ENCODE results near the gene ARID4B.
"Not testable (repeated sequence)": the region's sequence is repeated elsewhere in the genome, so short reads cannot be mapped to it uniquely, and the experiment has no call there.

ARID4B gene

GRCh38 chr1:235221653-235222375 lies 106.2 kb downstream of the ARID4B start:
- no peak for DNase-seq (ENCODE audit: low spot score)

- no peak for DNase-seq (ENCODE audit: low spot score)
Measured at GRCh38 chr1:235215453-235215852, 112.5 kb downstream of the ARID4B start.

GRCh38 chr1:235214962-235215361 lies 113.0 kb downstream of the ARID4B start:
- DNase-seq (ENCODE audit: low spot score): not testable (repeated sequence)

DNA sequence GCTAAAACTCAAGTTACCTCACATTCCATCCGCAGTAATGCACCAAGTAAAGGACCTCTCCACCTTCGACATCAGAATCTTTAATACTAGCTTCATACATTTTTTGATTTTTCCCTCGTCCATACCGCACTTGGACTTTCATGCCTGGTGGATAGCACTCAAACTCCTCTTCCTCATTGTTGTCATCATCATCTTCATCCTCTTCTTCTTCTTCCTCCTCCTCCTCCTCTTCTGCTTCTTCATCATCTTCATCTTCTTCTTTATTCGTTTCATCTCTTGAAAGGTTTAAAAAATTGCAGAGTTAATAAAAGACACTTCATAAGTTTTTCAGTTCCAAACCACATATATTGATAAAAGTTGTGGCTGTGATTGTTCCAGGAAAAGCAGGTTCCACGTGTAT lies 114.2 kb downstream of the ARID4B start:
- no peak for DNase-seq (ENCODE audit: low spot score)

DNA sequence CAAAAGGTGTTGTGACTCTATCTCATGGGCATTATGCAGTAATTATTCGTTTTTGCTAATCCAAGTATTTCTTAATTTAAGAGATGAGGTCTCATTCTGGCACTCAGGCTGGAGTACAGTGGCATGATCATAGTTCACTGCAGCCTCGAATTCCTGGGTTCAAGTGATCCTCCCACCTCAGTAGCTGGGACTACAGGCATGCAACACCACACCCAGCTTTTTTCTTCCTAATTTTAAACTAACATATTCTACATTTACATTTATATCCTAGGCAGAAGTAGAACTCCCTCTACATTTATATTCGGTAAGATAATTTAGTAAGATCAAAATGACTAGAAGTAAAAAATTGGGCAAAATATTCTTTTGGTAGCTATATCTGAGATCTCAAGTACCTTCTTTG lies 116.5 kb downstream of the ARID4B start:
- DNase-seq (ENCODE audit: low spot score): no peak

DNA sequence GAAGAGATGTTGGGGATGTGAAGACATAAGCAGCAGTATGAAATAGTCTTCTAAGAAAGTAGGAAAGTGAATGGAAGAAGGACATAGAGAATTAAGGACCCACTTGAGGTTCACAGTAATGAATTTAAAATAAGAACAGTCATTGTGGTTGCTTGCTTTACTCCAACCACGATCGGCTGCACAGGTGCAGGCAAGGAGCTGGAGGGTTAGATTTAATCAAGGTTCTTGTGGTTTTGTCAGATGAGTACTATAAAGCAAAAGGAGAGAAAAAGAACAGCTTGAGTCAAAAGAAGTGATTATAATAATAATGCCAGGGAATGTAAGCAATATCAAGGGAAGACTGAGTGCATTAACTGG lies 120.8 kb downstream of the ARID4B start:
- no peak for DNase-seq (ENCODE audit: low spot score)

GRCh38 chr1:235206533-235207208 lies 121.3 kb downstream of the ARID4B start:
- DNase-seq (ENCODE audit: low spot score): no peak

DNA sequence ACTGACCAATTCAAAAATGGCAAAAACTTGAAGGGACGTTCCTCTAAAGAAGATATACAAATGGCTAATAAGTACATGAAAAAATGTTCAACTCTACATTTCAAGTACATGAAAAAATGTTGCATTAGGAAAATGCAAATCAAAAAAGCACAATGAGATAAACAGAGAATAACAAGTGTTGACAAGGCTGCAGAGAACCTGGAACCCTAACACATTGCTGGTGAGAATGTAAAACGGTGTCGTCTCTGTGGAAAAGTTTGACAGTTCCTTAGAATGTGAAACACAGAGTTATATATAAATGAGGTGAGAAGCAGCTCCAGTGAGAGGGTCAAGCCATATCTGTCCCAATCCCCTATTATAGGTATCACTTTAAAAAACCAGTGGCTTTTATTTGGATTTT lies 122.3 kb downstream of the ARID4B start:
- no peak for DNase-seq (ENCODE audit: low spot score)

GRCh38 chr1:235203428-235203827 lies 124.6 kb downstream of the ARID4B start:
- DNase-seq (ENCODE audit: low spot score): no peak

- not testable (repeated sequence) for DNase-seq (ENCODE audit: low spot score)
Measured at GRCh38 chr1:235202447-235202846, 125.5 kb downstream of the ARID4B start.

- peak; percentile 43 for DNase-seq (ENCODE audit: low spot score)
Measured at GRCh38 chr1:235199441-235199840, 128.5 kb downstream of the ARID4B start.

DNA sequence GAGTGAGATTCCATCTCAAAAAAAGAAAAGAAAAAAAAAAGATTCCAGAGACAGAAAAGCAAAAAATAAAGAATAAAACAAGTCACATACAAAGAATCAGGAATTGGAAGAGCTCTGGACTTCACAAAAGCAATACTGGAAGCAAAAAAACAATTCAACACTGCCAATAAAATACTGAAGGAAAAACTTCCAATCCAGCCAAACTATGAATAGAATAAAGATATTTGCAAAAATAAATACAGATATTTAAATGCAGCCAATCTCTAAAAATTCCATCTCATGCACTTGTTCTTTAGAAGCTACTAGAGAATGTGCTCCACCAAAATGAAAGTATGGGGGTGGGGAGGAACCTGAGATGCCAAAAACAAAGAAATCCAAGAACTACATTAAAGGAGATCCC lies 137.5 kb downstream of the ARID4B start:
- DNase-seq (ENCODE audit: low spot score): no peak

GRCh38 chr1:235187316-235187715 lies 140.7 kb downstream of the ARID4B start:
- DNase-seq (ENCODE audit: low spot score): no peak

DNA sequence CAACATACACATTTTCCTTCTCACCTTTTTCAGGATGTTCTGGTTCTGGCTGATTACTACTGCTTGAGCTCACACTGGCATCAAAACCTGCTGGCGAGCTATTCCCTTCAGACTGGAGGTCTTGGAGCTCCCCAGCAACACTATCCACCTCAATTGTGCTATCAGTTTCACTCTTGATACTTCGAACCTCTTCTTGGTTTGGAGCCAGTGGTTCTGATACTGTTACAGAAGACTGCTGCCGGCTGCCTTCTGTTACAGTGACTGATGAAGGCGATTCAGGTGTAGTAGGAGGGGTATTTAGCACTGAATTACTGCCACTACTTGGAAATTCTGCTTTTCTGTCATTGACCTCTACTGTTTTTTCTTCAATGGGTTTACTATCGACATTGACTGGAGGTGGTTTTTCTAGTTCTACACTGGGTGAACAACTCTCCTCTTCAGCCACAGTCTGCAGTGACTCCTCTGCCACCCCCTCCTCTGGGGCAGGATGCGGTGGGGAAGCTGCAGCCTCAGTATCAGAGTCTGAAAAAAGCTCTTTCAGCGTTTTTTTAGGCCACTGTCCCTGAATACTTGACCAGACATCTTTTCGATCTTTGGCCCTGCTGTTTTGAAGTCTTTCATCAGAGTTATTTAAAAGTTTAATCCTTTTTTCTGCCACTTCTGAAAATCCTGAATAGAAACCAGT lies 146.3 kb downstream of the ARID4B start:
- no peak for DNase-seq (ENCODE audit: low spot score)

- no peak for DNase-seq (ENCODE audit: low spot score)
Measured at GRCh38 chr1:235180916-235181460, 147.0 kb downstream of the ARID4B start.

DNA sequence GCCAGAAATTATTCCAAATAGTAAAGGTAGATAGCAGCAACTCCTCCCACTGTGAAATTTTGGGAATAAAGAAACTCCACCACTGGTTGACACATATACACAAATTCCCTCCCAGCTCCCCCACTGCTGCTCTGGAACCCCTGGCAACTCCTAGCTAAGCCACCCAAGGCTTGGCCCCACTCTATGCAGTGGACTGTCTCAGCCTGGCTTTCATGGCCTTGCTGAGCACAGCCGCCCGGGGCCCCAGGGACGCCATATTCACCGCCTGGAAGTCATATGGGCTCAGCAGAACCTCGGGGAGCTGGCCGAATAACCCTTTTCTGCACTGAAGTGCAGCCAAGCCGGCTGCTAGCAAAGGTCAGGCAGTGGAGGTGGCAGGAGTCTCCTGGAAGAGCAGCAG lies 151.5 kb downstream of the ARID4B start:
- DNase-seq (ENCODE audit: low spot score): no peak

- no peak for DNase-seq (ENCODE audit: low spot score)
Measured at GRCh38 chr1:235169986-235170385, 158.0 kb downstream of the ARID4B start.

DNA sequence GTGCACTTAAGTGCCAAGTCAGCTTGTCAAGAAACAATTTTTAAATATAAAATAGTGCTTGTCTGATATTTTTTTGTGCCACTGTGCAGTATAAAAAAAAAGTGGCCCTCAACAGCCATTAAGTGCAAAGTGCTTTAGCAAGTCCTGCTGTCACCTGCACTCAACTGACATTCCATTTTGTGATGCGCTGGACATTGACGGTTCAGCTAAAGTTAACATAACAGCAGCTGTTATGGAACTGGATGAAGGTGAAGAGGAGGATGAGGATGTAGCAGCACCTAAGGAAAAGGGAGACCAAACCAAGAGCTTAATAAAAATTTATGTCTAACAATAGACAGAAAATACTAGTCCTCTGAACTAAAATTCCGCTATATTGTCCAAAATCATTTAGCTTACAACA lies 159.6 kb downstream of the ARID4B start:
- DNase-seq (ENCODE audit: low spot score): no peak

DNA sequence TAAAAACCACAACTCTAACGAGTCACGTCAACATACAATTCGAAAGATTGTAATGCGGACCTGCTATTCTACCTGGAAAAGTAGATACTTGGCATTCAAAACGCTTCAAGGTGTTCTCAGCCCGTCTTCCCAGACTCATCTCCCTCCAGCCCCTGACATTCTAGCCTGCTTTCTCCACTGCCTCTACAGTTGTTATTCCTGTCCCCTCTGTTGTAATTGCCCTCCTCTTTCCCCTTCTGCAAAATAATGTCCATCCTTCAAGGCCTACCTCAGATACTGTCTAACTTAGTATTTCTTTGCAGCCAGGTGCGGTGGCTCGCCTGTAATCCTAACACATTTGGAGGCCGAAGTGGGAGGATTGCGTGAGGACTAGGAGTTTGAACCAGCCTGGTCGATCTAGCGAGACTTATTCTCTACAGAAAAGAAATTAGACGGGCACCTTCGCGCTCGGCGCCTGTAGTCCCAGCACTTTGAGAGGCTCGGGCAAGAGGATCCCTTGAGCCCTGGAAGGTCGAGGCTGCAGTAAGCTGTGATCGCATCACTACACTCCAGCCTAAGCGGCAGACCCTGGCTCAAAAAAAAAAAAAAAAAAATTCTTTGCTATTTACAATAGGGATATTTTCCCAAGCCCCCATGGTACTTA lies 166.2 kb downstream of the ARID4B start:
- DNase-seq (ENCODE audit: low spot score): no peak

GRCh38 chr1:235160957-235161684 lies 166.9 kb downstream of the ARID4B start, which contains the start of gene RBM34:
Gene RBM34 (minus strand): TSS chr1:235161250. CDS start chr1:235161226, 24 bp downstream.
- peak; percentile 92 for DNase-seq (ENCODE audit: low spot score)

DNA sequence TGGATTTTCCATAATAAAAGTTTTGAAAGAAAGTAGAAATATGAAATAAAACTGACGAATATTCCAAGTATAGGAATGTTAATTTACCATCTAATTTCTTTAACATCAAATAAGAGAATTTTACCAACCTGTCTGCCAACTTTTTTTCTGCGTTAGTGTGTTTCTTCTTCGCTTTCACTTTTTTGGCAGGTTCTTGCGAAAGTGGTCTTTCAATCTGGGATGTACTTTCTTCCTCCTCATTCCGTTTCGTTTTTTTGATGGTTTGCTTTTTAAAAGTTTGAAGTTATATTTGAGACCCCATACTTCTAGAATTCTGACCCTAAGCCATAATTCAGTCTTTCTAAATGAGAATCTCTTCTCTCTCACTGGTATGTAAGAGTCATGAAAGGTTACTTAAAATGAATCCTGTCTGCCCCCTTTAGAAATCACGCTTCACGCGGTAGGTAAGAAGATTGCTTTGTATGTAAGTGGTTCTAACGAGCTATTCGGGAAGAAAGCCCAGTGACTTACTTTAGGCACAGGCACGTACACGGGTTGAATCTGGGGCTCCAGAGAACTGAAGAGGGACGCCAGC lies 167.5 kb downstream of the ARID4B start:
- peak; percentile 51 for DNase-seq (ENCODE audit: low spot score)
